AG04450 (cell line): ENCODE results near the gene FADS2. TPM values are rescaled to one million over a fixed set of nuclear protein-coding genes. Genes with fewer than 3 reads are reported as not detected.

Source experiments
- CTCF ChIA-PET: fragments of 300-600, 350-600 bp; formaldehyde crosslinking; extraction: SDS; loops from one replicate; lab custom pipeline; 2022; ENCODE audit warnings: antibody characterized with exemption, inconsistent platforms; lab: Charles Lee
- POLR2A ChIA-PET: fragments of 350-600 bp; formaldehyde crosslinking; extraction: SDS; loops from one replicate; lab custom pipeline; 2021; ENCODE audit warnings: antibody characterized with exemption, inconsistent platforms; lab: Yijun Ruan, JAX
- DNase-seq: peaks from one replicate; pipeline ENCODE4 v3.0.0-alpha.2; 2011; ENCODE audit warnings: low read depth, low spot score
- H3K27ac ChIP-seq: one replicate; pipeline ENCODE4 v1.5.1; 2012; ENCODE audit warnings: low read depth, low read length, control low read depth
- H3K27me3 ChIP-seq: one replicate; pipeline ENCODE4 v1.6.0; 2012; ENCODE audit warnings: low read length; ENCODE audit not compliant: control insufficient read depth, insufficient read depth
- H3K4me3 ChIP-seq: 2 replicates; pipeline ENCODE4 v1.5.1; 2011; ENCODE audit warnings: mild to moderate bottlenecking, low read depth, low read length, control low read depth
- H3K9me3 ChIP-seq: 2 replicates; pipeline ENCODE4 v1.5.1; 2012; ENCODE audit warnings: low read length; ENCODE audit not compliant: control insufficient read depth, insufficient read depth
- CTCF ChIP-seq: IDR thresholded peaks from 2 replicates; pipeline ENCODE4 v1.5.1; 2011; ENCODE audit warnings: low read depth, low read length, control low read depth, inconsistent platforms
- polyA plus RNA-seq: library from polyadenylated mRNA; depleted of rRNA; stranded (reverse); fragments of >200 nt; gene quantifications from 2 replicates; pipeline ENCODE4 v1.2.3, GENCODE V29; 2011

FADS2 gene
- polyA plus RNA-seq, 1 experiment, result 183 TPM

GRCh38 chr11:61828629-61829407 is 718 bp downstream of the FADS2 start:
- peak overlapping the region; percentile 87 for H3K4me3 ChIP-seq
- peak; percentile 62 for TF ChIP-seq CTCF
- POLR2A ChIA-PET, result interaction anchor here (2.7 kb wide), 1 partner anchor 13 kb away, joined by 29 read pairs; the partner anchor contains the start of gene FADS1
- DNase-seq, result no peak
- H3K27ac ChIP-seq, result peak overlapping the region; percentile 47
- CTCF ChIA-PET, result interaction anchor here (1.0 to 1.8 kb wide), 7 partner anchors 9 to 140 kb away, joined by 3 to 11 read pairs (median 5); no protein-coding TSS in a partner anchor
- no peaks in the 10 kb centered on the region for H3K9me3 ChIP-seq
- H3K27me3 ChIP-seq, result no peaks in the 10 kb centered on the region

- TF ChIP-seq CTCF, result no peak
- CTCF ChIA-PET, result interaction anchor here (0.9 to 1.4 kb wide), 4 partner anchors 12 to 40 kb away, joined by 3 to 5 read pairs (median 5); no protein-coding TSS in a partner anchor
- H3K9me3 ChIP-seq, result no peaks in the 10 kb centered on the region; the same call in 1 of the 2 replicates
- POLR2A ChIA-PET, result interaction anchor here (2.7 kb wide), 1 partner anchor 14 kb away, joined by 29 read pairs; the partner anchor contains the start of gene FADS1
- H3K4me3 ChIP-seq, result peak overlapping the region; percentile 87
- H3K27me3 ChIP-seq, result no peaks in the 10 kb centered on the region
- H3K27ac ChIP-seq, result no peak overlapping the region
- DNase-seq, result no peak
Measured at GRCh38 chr11:61829806-61830205, 1.7 kb downstream of the FADS2 start.

- TF ChIP-seq CTCF, result no peak
- Histone ChIP-seq H3K27ac (no peak overlapping the region), H3K4me3 (peak overlapping the region; percentile 87), H3K27me3 (no peaks in the 10 kb centered on the region), H3K9me3 (no peaks in the 10 kb centered on the region; the same call in 1 of the 2 replicates)
- CTCF ChIA-PET, result interaction anchor here (0.9 to 1.6 kb wide), 4 partner anchors 13 to 277 kb away, joined by 3 to 7 read pairs (median 5); no protein-coding TSS in a partner anchor
- no peak for DNase-seq
- POLR2A ChIA-PET, result interaction anchor here (2.7 kb wide), 1 partner anchor 14 kb away, joined by 29 read pairs; the partner anchor contains the start of gene FADS1
Measured at GRCh38 chr11:61830237-61831105, 2.4 kb downstream of the FADS2 start.

- no peak for TF ChIP-seq CTCF
- ChIA-PET CTCF (no interaction called here), POLR2A (no interaction called here)
- Histone ChIP-seq H3K27ac (no peak overlapping the region), H3K9me3 (no peaks in the 10 kb centered on the region; the same call in 1 of the 2 replicates), H3K27me3 (no peaks in the 10 kb centered on the region), H3K4me3 (no peak overlapping the region)
- DNase-seq, result no peak
Measured at GRCh38 chr11:61832207-61832606, 4.1 kb downstream of the FADS2 start.
